Mesendoderm (in vitro differentiated cells): ENCODE results near the gene TMEM145.

Experiments
- DNase-seq: peaks from one replicate; pipeline ENCODE4 v3.0.0; 2013
- H2AK5ac ChIP-seq: 2 replicates; pipeline ENCODE4 v1.6.1; 2013; ENCODE audit warnings: low read length, inconsistent platforms
- H2BK120ac ChIP-seq: 2 replicates; pipeline ENCODE4 v1.6.1; 2013; ENCODE audit warnings: low read depth, mild to moderate bottlenecking, low read length, moderate library complexity, mixed read lengths
- H2BK15ac ChIP-seq: replicated peaks from 2 replicates; pipeline ENCODE4 v1.6.1; 2013; ENCODE audit warnings: low read depth, mild to moderate bottlenecking, moderate library complexity
- H2BK5ac ChIP-seq: 2 replicates; pipeline ENCODE4 v1.6.1; 2013; ENCODE audit warnings: low read length, inconsistent platforms
- H3K18ac ChIP-seq: 2 replicates; pipeline ENCODE4 v1.6.1; 2013; ENCODE audit warnings: mild to moderate bottlenecking, low read length, mixed read lengths
- H3K23ac ChIP-seq: one replicate; pipeline ENCODE4 v1.6.1; 2013; ENCODE audit warnings: low read length
- H3K27ac ChIP-seq: 2 replicates; pipeline ENCODE4 v1.5.1; 2013; ENCODE audit warnings: low read depth, mild to moderate bottlenecking, inconsistent platforms, low read length, moderate library complexity
- H3K27me3 ChIP-seq: 2 replicates; pipeline ENCODE4 v1.6.1; 2013; ENCODE audit warnings: low read length, control low read depth, mild to moderate bottlenecking, inconsistent platforms; ENCODE audit not compliant: insufficient read depth, poor library complexity
- H3K36me3 ChIP-seq: 2 replicates; pipeline ENCODE4 v1.6.1; 2013; ENCODE audit warnings: low read length, inconsistent platforms; ENCODE audit not compliant: control insufficient read depth, insufficient read depth
- H3K4ac ChIP-seq: one replicate; pipeline ENCODE4 v1.6.1; 2013; ENCODE audit warnings: low read depth, mild to moderate bottlenecking, low read length, moderate library complexity
- H3K4me1 ChIP-seq: 2 replicates; pipeline ENCODE4 v1.6.1; 2013; ENCODE audit warnings: low read depth, low read length, inconsistent platforms; ENCODE audit not compliant: control insufficient read depth
- H3K4me2 ChIP-seq: 2 replicates; pipeline ENCODE4 v1.6.1; 2013; ENCODE audit warnings: low read length
- H3K4me3 ChIP-seq: 2 replicates; pipeline ENCODE4 v1.5.1; 2013; ENCODE audit warnings: mild to moderate bottlenecking, low read length
- H3K56ac ChIP-seq: one replicate; pipeline ENCODE4 v1.6.1; 2013; ENCODE audit warnings: low read length
- H3K79me1 ChIP-seq: 2 replicates; pipeline ENCODE4 v1.6.1; 2013; ENCODE audit warnings: low read length, inconsistent platforms
- H3K79me2 ChIP-seq: 2 replicates; pipeline ENCODE4 v1.6.1; 2013; ENCODE audit warnings: mild to moderate bottlenecking, low read length; ENCODE audit not compliant: control insufficient read depth, insufficient read depth
- H3K9ac ChIP-seq: 2 replicates; pipeline ENCODE4 v1.6.1; 2013; ENCODE audit warnings: low read length, inconsistent platforms
- H4K5ac ChIP-seq: one replicate; pipeline ENCODE4 v1.6.1; 2013; ENCODE audit warnings: low read length
- H4K8ac ChIP-seq: one replicate; pipeline ENCODE4 v1.6.1; 2013; ENCODE audit warnings: low read depth, mild to moderate bottlenecking, control low read depth, low read length, moderate library complexity
- WGBS: extraction: QIAGEN DNeasy Blood & Tissue Kit; methylation state at CpG from one replicate; pipeline ENCODE4 v1.1.7; 2013; ENCODE audit warnings: low lambda C conversion rate, missing lambda C conversion rate; ENCODE audit not compliant: insufficient coverage; ENCODE audit errors: extremely low coverage; 5-methylcytosine and 5-hydroxymethylcytosine counted together

Gene TMEM145

DNA sequence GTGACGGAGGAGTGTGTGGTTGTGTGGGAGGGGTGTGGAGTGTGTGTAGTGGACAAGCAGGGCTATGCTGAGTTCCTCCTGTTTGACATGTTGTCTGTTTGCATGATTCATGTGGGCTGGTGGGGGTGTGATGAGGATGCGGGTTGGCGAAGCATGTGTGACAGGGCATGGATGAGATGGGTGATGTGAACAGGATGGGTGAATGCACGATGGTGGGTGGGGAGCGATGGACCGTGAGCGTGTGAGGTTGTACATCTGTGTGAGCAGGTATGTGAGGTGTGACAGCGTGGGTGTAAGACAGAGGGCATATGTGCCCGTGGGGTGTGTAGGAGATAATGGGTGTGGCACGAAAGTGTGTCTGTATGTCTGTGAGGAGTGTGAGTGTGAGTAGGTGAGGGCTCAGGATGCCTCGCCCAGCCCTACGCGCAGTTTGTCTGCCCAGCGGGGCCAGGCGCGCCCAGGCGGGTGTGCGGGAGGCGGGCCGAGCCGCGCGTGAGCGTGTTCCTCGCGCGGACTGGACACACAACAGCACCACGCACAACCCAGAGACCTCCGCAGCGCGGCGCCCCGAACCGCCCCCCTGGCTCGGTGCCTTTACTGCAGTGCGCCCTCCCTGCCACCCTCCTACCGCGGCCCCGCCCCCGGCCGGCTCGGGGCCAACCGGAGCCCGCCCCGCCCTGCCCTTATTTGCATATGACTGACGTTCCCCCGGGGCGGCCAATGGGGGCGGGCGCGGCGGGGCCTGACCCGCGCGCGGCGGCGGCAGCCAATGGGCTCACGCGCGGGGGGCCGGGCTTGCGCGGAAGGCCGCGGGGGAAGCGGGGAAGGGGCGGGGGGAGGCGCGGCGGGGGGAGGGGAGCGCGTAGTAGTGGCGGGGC lies 29.7 kb upstream of the TMEM145 start:
- Histone ChIP-seq H2BK120ac (no peak overlapping the region), H3K4me1 (peaks cover 13% of the 10 kb centered on the region), H3K18ac (peak overlapping the region; percentile 93), H3K27me3 (no peaks in the 10 kb centered on the region), H2BK5ac (peak overlapping the region; percentile 6), H3K79me1 (peaks cover 18% of the 10 kb centered on the region), H2AK5ac (peak overlapping the region; percentile 6), H3K4me2 (peak overlapping the region; percentile 94), H3K27ac (peak overlapping the region; percentile 4), H2BK15ac (no peak overlapping the region), H4K8ac (no peak overlapping the region), H3K79me2 (peaks cover 13% of the 10 kb centered on the region), H4K5ac (no peak overlapping the region), H3K23ac (peak overlapping the region; percentile 85), H3K9ac (peak overlapping the region; percentile 87), H3K36me3 (no peaks in the 10 kb centered on the region), H3K4ac (no peak overlapping the region), H3K56ac (peak overlapping the region; percentile 88), H3K4me3 (peak overlapping the region; percentile 41)
- peak; percentile 96 for DNase-seq
- WGBS = no CpG with 5 or more reads among the region's 74 CpGs

DNA sequence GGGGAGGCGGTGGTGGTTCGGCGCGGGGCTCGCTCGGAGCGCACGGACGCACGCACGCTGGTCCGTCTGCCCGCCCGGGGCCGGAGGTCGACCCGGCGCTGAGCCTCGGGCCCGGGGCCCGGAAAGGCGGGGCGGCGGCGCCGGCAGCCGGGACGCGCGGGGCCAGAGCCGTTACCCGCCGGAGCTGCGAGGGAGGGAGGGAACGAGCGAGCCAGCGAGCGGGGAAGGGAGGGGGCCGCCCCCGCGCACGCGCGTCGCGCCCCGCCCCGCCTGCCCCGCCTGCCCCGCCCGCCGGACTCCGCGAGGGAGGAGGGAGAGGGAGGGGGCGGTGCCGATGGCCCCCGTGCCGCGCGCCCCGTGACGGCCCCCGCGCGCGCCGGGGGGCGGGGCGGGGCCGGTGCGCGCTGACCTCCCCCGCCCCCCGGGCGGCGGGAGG lies 29.0 kb upstream of the TMEM145 start:
- DNase-seq = peak; percentile 70
- Histone ChIP-seq H2AK5ac (no peak overlapping the region), H3K79me2 (peaks cover 13% of the 10 kb centered on the region), H3K79me1 (peaks cover 18% of the 10 kb centered on the region), H2BK5ac (no peak overlapping the region), H2BK15ac (no peak overlapping the region), H3K27ac (peak overlapping the region; percentile 89), H3K18ac (peak overlapping the region; percentile 93), H3K27me3 (no peaks in the 10 kb centered on the region), H3K4me2 (no peak overlapping the region), H4K8ac (peak overlapping the region; percentile 28), H3K36me3 (peaks cover 4% of the 10 kb centered on the region), H4K5ac (no peak overlapping the region), H3K9ac (peak overlapping the region; percentile 82), H3K56ac (peak overlapping the region; percentile 85), H3K4ac (peak overlapping the region; percentile 92), H3K4me3 (peak overlapping the region; percentile 42), H3K4me1 (peaks cover 13% of the 10 kb centered on the region), H3K23ac (no peak overlapping the region), H2BK120ac (no peak overlapping the region)
- WGBS = no CpG with 5 or more reads among the region's 76 CpGs

DNA sequence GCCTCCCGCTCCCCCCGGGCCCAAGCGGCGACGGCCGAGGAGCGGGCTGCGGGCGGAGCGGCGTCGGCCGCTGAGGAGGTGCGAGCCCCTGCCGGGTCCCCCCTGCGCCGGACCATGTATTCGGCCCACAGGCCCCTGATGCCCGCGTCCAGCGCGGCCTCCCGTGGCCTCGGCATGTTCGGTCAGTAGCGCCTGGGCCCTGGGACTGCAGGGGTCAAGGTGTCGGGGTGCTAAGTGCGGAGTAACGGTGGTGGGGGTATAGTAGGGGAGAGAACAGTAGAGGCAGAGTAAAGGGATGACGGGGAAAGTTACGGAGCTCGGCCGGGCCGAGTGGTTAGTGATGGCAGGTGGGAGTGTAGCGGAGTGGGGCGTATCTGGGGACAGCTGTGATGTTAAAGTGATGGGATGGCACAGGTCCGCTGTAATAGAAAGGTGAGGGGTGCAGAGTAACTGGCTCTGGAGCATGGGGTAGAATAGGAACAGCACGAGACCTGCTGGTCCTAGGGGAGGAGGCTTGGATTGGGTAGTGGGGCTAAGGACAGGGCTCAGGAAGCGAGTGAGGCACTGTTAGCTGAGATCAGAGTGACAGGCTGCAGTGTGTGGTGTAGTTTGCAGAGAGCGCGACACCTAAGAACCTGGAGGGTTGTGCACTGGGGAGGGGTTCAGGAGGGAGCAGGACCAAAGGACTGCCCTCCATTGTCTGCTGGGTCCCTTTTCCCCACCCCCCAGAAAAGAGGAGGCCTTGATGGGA lies 28.3 kb upstream of the TMEM145 start:
- no CpG with 5 or more reads among the region's 41 CpGs for WGBS
- H3K27ac ChIP-seq = no peak overlapping the region

DNA sequence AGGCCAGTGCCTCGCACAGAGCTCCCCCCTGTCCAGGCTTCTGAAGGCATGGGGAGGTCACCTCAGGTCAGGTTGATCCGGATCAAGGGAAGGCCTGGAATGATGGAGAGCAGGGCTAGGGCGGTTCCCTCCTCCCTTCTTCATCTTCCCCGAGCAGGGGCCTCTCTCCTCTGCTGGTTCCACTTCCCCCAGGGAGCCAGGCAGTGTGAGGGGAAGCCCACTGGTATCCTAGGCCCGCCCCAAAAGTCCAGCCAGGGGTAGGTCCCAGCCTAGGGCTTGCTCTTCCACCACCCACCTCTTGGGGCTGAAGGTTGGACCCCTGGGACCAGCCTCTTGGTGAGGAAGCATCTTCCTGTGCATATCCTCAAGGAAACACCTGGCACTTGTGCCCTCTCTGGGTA lies 27.6 kb upstream of the TMEM145 start:
- H3K4me2 ChIP-seq = no peak overlapping the region
- H3K27me3 ChIP-seq = no peaks in the 10 kb centered on the region
- WGBS = no CpG with 5 or more reads among the region's 5 CpGs
- H3K18ac ChIP-seq = no peak overlapping the region
- peak overlapping the region; percentile 89 for H3K56ac ChIP-seq
- no peak overlapping the region for H3K27ac ChIP-seq
- H3K79me2 ChIP-seq = peaks cover 13% of the 10 kb centered on the region
- H2BK15ac ChIP-seq = no peak overlapping the region
- DNase-seq = no peak
- H2AK5ac ChIP-seq = no peak overlapping the region
- H3K9ac ChIP-seq = peak overlapping the region; percentile 87
- no peak overlapping the region for H4K8ac ChIP-seq
- no peak overlapping the region for H3K23ac ChIP-seq
- H3K4me3 ChIP-seq = no peak overlapping the region
- H3K4ac ChIP-seq = no peak overlapping the region
- H3K4me1 ChIP-seq = peaks cover 13% of the 10 kb centered on the region
- H4K5ac ChIP-seq = no peak overlapping the region
- no peak overlapping the region for H2BK5ac ChIP-seq
- peaks cover 18% of the 10 kb centered on the region for H3K79me1 ChIP-seq
- H3K36me3 ChIP-seq = peaks cover 5% of the 10 kb centered on the region
- no peak overlapping the region for H2BK120ac ChIP-seq

More for the DNA sequence above, 28.3 kb upstream of the TMEM145 start:
- no peak overlapping the region for H2BK120ac ChIP-seq
- H3K4me2 ChIP-seq = peak overlapping the region; percentile 93
- H3K4me3 ChIP-seq = peak overlapping the region; percentile 66
- H3K27me3 ChIP-seq = no peaks in the 10 kb centered on the region
- DNase-seq = peak; percentile 46
- no peak overlapping the region for H2AK5ac ChIP-seq
- no peak overlapping the region for H4K5ac ChIP-seq
- H4K8ac ChIP-seq = no peak overlapping the region
- H3K4me1 ChIP-seq = peaks cover 13% of the 10 kb centered on the region
- H3K79me2 ChIP-seq = peaks cover 13% of the 10 kb centered on the region
- H3K36me3 ChIP-seq = peaks cover 5% of the 10 kb centered on the region
- H2BK5ac ChIP-seq = no peak overlapping the region
- H3K56ac ChIP-seq = peak overlapping the region; percentile 89
- peak overlapping the region; percentile 87 for H3K9ac ChIP-seq
- peak overlapping the region; percentile 81 for H3K23ac ChIP-seq
- no peak overlapping the region for H2BK15ac ChIP-seq
- peak overlapping the region; percentile 24 for H3K18ac ChIP-seq
- H3K79me1 ChIP-seq = peaks cover 18% of the 10 kb centered on the region
- no peak overlapping the region for H3K4ac ChIP-seq

DNA sequence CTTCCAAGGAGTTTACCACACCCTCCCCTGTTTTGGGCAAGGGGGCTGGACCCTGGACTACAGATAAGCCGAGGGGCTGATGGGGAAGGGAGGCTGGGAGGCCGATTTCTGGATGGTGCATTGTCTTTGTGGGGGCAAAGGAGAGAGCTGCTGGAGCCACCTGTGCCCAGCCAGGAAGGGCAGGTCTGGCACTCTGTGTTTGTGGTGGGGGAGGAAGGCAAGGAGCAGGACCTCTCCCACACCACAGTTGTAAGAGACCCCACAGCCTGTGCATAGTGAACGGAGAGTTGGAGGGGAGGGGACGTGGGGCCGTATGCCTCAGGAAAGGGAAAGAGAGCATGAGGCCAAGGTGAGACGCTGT lies 27.1 kb upstream of the TMEM145 start:
- Histone ChIP-seq H3K79me2 (peaks cover 13% of the 10 kb centered on the region), H2BK5ac (no peak overlapping the region), H3K36me3 (peaks cover 5% of the 10 kb centered on the region), H3K4me2 (no peak overlapping the region), H3K56ac (peak overlapping the region; percentile 10), H3K4me3 (no peak overlapping the region), H3K23ac (peak overlapping the region; percentile 29), H3K4ac (no peak overlapping the region), H4K5ac (no peak overlapping the region), H3K9ac (no peak overlapping the region), H3K4me1 (peaks cover 13% of the 10 kb centered on the region), H2BK15ac (no peak overlapping the region), H4K8ac (no peak overlapping the region), H3K27me3 (no peaks in the 10 kb centered on the region), H2BK120ac (no peak overlapping the region), H3K27ac (no peak overlapping the region), H3K18ac (no peak overlapping the region), H3K79me1 (peaks cover 18% of the 10 kb centered on the region), H2AK5ac (no peak overlapping the region)
- no peak for DNase-seq
- WGBS = no CpG with 5 or more reads among the region's 6 CpGs
